Dendritic cell treated with granulocyte-macrophage colony-stimulating factor and Interleukin-4, amounts not matched to agents 40 ng/mL and 50 ng/mL, for 4 days (primary cell): Measurements from ENCODE around the gene TOR3A.
"Not testable (repeated sequence)": the region's sequence is repeated elsewhere in the genome, so short reads cannot be mapped to it uniquely, and the experiment has no call there.

Experiments
- H3K27ac Mint-ChIP-seq: one replicate; pipeline ENCODE4 v1.8.0; 2022; ENCODE audit warnings: mild to moderate bottlenecking, mixed read lengths
- H3K27me3 Mint-ChIP-seq: one replicate; pipeline ENCODE4 v1.8.0; 2022; ENCODE audit warnings: mild to moderate bottlenecking, mixed read lengths
- H3K36me3 Mint-ChIP-seq: one replicate; pipeline ENCODE4 v1.8.0; 2022; ENCODE audit warnings: low read depth, mixed read lengths
- H3K4me1 Mint-ChIP-seq: one replicate; pipeline ENCODE4 v1.8.0; 2022; ENCODE audit warnings: low read depth, mixed read lengths
- H3K4me3 Mint-ChIP-seq: one replicate; pipeline ENCODE4 v1.8.0; 2022; ENCODE audit warnings: mild to moderate bottlenecking, moderate library complexity, mixed read lengths
- H3K9me3 Mint-ChIP-seq: one replicate; pipeline ENCODE4 v1.8.0; 2022; ENCODE audit warnings: mixed read lengths
- intact Hi-C: fragments of 100-400 bp; cut with micrococcal nuclease; formaldehyde crosslinking; loops from one replicate; pipeline ENCODE4 v1.15.0; 2022

The TOR3A gene

DNA sequence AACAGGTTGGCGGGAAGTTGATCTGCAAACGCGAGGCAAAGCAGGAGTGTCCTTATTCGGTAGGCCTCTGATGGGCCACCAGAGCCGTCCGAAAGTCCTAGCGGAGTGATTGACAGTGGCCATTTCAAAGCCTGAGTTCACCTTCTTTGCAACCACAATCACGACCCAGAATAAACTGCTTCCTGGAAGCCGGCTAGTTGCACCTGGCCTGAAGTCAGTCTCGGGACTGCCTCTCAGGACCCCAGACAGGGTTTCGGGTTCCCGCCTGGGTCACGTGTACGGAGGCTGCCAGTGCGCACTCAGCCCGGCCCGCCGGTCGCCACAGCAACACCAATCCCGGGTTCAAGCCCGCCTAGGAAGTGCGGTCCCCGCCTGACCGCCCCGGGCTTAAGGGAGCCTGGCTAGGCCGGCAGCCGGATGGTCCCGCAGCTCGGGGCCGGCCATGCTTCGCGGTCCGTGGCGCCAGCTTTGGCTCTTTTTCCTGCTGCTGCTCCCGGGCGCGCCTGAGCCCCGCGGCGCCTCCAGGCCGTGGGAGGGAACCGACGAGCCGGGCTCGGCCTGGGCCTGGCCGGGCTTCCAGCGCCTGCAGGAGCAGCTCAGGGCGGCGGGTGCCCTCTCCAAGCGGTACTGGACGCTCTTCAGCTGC, at the start of gene TOR3A:
TSS of gene TOR3A (plus strand) at position 384 of the 646 bp plus-strand sequence. CDS start at position 443, 59 bp downstream.
- Mint-ChIP-seq H3K9me3 (no peaks in the 10 kb centered on the region), H3K4me3 (peak within 1 kb of the TSS; percentile 92), H3K27me3 (no peaks in the 10 kb centered on the region), H3K36me3 (peaks cover 47% of the 10 kb centered on the region), H3K27ac (peak within 1 kb of the TSS; percentile 89), H3K4me1 (peaks cover 41% of the 10 kb centered on the region)
- intact Hi-C loops = loop anchor here (2.0 to 5.0 kb wide), 3 partner anchors 110 to 540 kb away; no protein-coding TSS in a partner anchor

- intact Hi-C loops = no loop called here
- H3K27me3 Mint-ChIP-seq = no peaks in the 10 kb centered on the region
- H3K4me1 Mint-ChIP-seq = peaks cover 69% of the 10 kb centered on the region
- no peak overlapping the region for H3K4me3 Mint-ChIP-seq
- H3K9me3 Mint-ChIP-seq = no peaks in the 10 kb centered on the region
- H3K27ac Mint-ChIP-seq = peak overlapping the region; percentile 25
- no peaks in the 10 kb centered on the region for H3K36me3 Mint-ChIP-seq
Observed at GRCh38 chr1:179034720-179035119, 47.1 kb upstream of the TOR3A start.

DNA sequence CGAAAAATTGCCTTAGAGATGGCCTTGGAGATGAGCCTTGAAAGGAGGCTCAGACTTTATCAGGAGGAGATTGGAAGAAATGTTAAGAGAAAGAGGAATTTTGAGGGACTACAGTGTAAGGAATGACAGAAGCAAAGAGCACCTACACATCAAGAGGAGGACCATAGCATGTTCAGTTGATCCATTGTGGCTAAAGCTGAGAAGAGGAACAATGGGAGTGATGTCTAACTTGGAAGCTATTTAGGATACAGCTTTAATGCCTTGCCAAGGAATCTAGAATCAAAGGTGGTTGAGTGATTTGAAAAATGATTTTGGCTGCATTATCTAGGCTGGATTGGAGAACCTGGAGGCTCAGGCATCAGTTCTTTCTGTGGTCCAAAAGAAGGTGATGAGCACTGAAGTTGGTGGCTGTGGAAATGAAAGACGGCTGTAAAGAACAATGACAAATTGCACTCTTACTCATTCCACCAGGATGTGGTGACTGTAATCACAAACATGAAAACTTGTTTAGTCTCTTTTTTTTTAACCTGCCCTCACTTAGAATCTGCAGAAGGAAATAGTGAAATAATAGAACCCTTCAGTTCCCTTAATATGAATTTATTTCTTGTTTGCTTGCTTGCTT, 44.9 kb upstream of the TOR3A start:
- no peak overlapping the region for H3K4me3 Mint-ChIP-seq
- intact Hi-C loops = no loop called here
- H3K36me3 Mint-ChIP-seq = peaks cover 11% of the 10 kb centered on the region
- H3K27ac Mint-ChIP-seq = no peak overlapping the region
- H3K27me3 Mint-ChIP-seq = no peaks in the 10 kb centered on the region
- H3K9me3 Mint-ChIP-seq = no peaks in the 10 kb centered on the region
- H3K4me1 Mint-ChIP-seq = peaks cover 55% of the 10 kb centered on the region

- Mint-ChIP-seq H3K27ac (no peak overlapping the region), H3K4me3 (no peak overlapping the region), H3K36me3 (peaks cover 13% of the 10 kb centered on the region), H3K4me1 (peaks cover 49% of the 10 kb centered on the region), H3K27me3 (no peaks in the 10 kb centered on the region), H3K9me3 (no peaks in the 10 kb centered on the region)
- intact Hi-C loops = no loop called here
Observed at GRCh38 chr1:179038528-179039281, 43.2 kb upstream of the TOR3A start.

DNA sequence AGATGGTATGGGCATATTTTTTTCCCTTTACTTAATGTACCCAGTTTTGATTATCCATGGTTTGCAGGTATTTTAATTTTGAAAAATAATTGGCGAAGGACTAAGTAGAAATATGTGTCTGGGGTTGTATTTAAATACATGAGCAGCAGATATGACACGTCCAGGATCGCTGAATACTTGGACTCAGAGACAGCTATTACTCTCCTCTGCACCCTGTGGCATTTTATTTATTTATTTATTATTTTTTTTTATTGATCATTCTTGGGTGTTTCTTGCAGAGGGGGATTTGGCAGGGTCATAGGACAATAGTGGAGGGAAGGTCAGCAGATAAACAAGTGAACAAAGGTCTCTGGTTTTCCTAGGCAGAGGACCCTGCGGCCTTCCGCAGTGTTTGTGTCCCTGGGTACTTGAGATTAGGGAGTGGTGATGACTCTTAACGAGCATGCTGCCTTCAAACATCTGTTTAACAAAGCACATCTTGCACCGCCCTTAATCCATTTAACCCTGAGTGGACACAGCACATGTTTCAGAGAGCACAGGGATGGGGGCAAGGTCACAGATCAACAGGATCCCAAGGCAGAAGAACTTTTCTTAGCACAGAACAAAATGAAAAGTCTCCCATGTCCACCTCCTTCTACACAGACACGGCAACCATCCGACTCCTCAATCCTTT, 42.2 kb upstream of the TOR3A start:
- intact Hi-C loops, H3K9me3 Mint-ChIP-seq, H3K27me3 Mint-ChIP-seq, H3K27ac Mint-ChIP-seq, H3K4me3 Mint-ChIP-seq: not testable (repeated sequence)
- H3K4me1 Mint-ChIP-seq = peaks cover 40% of the 10 kb centered on the region
- H3K36me3 Mint-ChIP-seq = peaks cover 22% of the 10 kb centered on the region

DNA sequence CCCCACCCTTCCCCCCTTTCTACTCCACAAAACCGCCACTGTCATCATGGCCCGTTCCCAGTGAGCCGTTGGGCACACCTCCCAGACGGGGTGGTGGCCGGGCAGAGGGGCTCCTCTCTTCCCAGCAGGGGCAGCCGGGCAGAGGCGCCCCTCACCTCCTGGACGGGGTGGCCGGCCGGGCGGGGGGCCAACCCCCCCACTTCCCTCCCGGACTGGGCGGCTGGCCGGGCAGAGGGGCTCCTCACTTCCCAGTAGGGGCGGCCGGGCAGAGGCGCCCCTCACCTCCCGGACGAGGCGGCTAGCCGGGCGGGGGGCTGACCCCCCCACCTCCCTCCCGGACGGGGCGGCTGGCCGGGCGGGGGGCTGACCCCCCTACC, 41.7 kb upstream of the TOR3A start:
- H3K9me3 Mint-ChIP-seq, H3K27me3 Mint-ChIP-seq, intact Hi-C loops, H3K27ac Mint-ChIP-seq, H3K4me3 Mint-ChIP-seq: not testable (repeated sequence)
- Mint-ChIP-seq H3K4me1 (peaks cover 35% of the 10 kb centered on the region), H3K36me3 (peaks cover 24% of the 10 kb centered on the region)

DNA sequence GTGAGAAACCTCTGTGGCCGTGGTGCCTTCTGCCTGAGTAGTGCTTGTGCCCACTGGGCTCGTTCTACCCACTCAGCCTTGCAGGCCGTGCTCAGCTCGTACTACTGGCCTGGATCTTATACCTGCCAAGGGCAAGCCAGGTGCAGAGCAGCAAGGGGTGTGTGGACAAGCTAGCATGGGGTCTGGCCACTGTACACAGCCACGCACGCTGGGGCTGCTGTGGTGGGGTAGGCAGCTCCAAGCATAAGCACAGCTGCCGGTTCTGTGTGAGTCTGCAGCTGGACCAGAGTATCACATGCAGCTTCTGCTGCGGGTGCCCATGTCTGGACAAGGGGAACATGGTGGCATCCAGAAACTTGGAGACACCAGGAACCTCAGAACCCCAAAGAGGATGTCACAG, 39.8 kb upstream of the TOR3A start:
- intact Hi-C loops = no loop called here
- H3K4me1 Mint-ChIP-seq = peaks cover 21% of the 10 kb centered on the region
- no peaks in the 10 kb centered on the region for H3K9me3 Mint-ChIP-seq
- no peak overlapping the region for H3K4me3 Mint-ChIP-seq
- H3K27ac Mint-ChIP-seq = no peak overlapping the region
- no peaks in the 10 kb centered on the region for H3K27me3 Mint-ChIP-seq
- peaks cover 29% of the 10 kb centered on the region for H3K36me3 Mint-ChIP-seq

- H3K4me1 Mint-ChIP-seq = peaks cover 21% of the 10 kb centered on the region
- intact Hi-C loops = no loop called here
- H3K27ac Mint-ChIP-seq = no peak overlapping the region
- no peaks in the 10 kb centered on the region for H3K27me3 Mint-ChIP-seq
- peaks cover 29% of the 10 kb centered on the region for H3K36me3 Mint-ChIP-seq
- no peak overlapping the region for H3K4me3 Mint-ChIP-seq
- no peaks in the 10 kb centered on the region for H3K9me3 Mint-ChIP-seq
Observed at GRCh38 chr1:179042700-179043099, 39.2 kb upstream of the TOR3A start.

DNA sequence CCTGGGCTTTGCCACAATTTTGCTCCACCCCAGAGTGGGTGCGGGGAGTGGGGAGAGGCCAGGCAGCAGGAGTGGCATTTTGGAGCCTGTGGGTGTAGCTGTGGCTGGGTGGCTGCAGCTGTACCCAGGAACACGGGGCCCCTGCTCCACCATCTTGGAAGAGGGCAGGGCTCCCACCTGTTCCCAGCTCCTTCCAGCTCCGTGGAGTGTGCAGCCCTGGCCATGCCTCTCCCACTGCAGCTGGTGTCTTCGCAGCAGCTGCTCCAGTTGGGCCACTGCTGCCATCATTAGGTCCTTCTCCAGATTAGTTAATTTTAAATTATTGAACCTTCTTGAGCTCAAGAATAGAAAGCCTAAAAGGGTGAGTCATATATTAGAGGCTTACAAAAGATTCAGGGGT, 38.6 kb upstream of the TOR3A start:
- H3K27me3 Mint-ChIP-seq = no peaks in the 10 kb centered on the region

DNA sequence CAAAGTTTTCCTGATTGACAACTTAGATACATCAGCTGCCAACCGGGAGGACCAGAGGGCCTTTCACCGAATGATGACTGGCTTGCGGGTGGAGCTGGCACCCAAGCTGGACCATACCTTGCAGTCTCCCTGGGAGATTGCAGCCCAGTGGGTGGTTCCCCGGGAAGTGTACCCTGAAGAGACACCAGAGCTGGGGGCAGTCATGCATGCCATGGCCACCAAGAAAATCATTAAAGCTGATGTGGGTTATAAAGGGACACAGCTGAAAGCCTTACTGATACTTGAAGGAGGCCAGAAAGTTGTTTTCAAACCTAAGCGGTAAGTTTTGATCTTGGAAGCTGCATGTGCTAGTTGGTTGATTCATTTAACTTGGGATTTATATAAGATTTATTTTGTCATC, 38.0 kb upstream of the TOR3A start:
- H3K27ac Mint-ChIP-seq = no peak overlapping the region
- intact Hi-C loops = no loop called here
- no peak overlapping the region for H3K4me3 Mint-ChIP-seq
- peaks cover 29% of the 10 kb centered on the region for H3K36me3 Mint-ChIP-seq
- H3K4me1 Mint-ChIP-seq = peaks cover 12% of the 10 kb centered on the region
- H3K27me3 Mint-ChIP-seq = no peaks in the 10 kb centered on the region
- no peaks in the 10 kb centered on the region for H3K9me3 Mint-ChIP-seq

More for the DNA sequence above, 38.6 kb upstream of the TOR3A start:
- H3K36me3 Mint-ChIP-seq = peaks cover 29% of the 10 kb centered on the region
- intact Hi-C loops = no loop called here
- H3K4me1 Mint-ChIP-seq = peaks cover 18% of the 10 kb centered on the region
- no peak overlapping the region for H3K4me3 Mint-ChIP-seq
- H3K27ac Mint-ChIP-seq = no peak overlapping the region
- H3K9me3 Mint-ChIP-seq = no peaks in the 10 kb centered on the region

DNA sequence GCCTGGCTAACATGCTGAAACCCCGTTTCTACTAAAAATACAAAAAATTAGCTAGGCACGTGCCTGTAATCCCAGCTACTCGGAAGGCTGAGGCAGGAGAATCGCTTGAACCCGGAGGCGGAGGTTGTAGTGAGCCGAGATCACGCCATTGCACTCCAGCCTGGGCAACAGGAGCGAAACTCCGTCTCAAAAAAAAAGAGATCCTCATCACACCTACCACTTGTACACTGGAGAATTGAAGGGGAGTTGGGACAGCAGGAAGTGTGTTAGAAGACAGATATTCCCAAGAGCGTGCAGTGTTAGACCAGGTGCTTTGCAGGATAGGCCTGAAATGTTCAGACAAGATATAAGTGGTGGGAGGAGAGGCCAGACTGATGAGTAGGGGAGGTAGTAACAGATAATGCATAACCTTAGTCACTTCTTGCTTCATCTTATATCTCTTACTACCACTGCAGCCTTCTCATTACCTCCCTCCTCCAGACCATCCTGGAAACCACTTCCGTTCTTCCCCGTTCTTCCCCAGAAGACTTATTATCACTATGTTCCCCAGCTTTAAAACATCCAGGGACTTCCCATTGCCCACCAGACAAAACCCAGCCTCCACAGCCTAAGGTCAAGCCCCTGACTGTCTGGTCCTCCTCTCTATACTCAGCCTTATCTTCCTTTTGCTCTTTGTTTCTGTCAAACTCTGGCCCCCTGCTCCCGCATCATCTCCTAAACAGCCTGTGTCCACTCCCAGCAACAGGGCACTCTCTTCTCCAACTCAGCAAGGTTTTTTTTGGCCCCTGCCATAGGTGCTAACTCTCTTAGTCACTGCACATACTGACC, 34.8 kb upstream of the TOR3A start:
- Mint-ChIP-seq H3K36me3 (peaks cover 35% of the 10 kb centered on the region), H3K4me3 (no peak overlapping the region), H3K27me3 (no peaks in the 10 kb centered on the region)

GRCh38 chr1:179047636-179047997, 34.3 kb upstream of the TOR3A start:
- Mint-ChIP-seq H3K36me3 (peaks cover 35% of the 10 kb centered on the region), H3K27me3 (no peaks in the 10 kb centered on the region), H3K9me3 (no peaks in the 10 kb centered on the region), H3K4me3 (no peak overlapping the region), H3K27ac (no peak overlapping the region), H3K4me1 (peaks cover 12% of the 10 kb centered on the region)
- intact Hi-C loops = no loop called here

More for the DNA sequence above, 34.8 kb upstream of the TOR3A start:
- intact Hi-C loops = no loop called here
- H3K27ac Mint-ChIP-seq = no peak overlapping the region
- H3K4me1 Mint-ChIP-seq = peaks cover 10% of the 10 kb centered on the region
- H3K9me3 Mint-ChIP-seq = no peaks in the 10 kb centered on the region

- peaks cover 35% of the 10 kb centered on the region for H3K36me3 Mint-ChIP-seq
- intact Hi-C loops = no loop called here
- peaks cover 17% of the 10 kb centered on the region for H3K4me1 Mint-ChIP-seq
- H3K27ac Mint-ChIP-seq = no peak overlapping the region
- no peaks in the 10 kb centered on the region for H3K27me3 Mint-ChIP-seq
- H3K9me3 Mint-ChIP-seq = no peaks in the 10 kb centered on the region
- H3K4me3 Mint-ChIP-seq = no peak overlapping the region
Observed at GRCh38 chr1:179048339-179049124, 33.3 kb upstream of the TOR3A start.
